GM12878 (cell line): ENCODE results near the gene AKT3. TPM values are rescaled to one million over a fixed set of nuclear protein-coding genes. Genes with fewer than 3 reads are reported as not detected.

Source experiments
- ATAC-seq: fragments of 200-7000 bp; cut with Tn5 transposase; 3 replicates; pipeline ENCODE4 v1.9.1; 2020; ENCODE audit warnings: mild to moderate bottlenecking, moderate library complexity
- BruUV-seq: library from RNA; stranded (reverse); fragments of 400-500 nt; replicated peaks from 2 replicates; lab custom pipeline; 2021; lab: Mats Ljungman, UMichigan
- CTCF ChIA-PET: fragments of 300-600 bp; sonication (Branson Sonifier 250); formaldehyde crosslinking; extraction: SDS; loops from one replicate; lab custom pipeline; 2021; ENCODE audit warnings: inconsistent platforms; lab: Yijun Ruan, JAX
- POLR2A ChIA-PET: fragments of 350-600 bp; formaldehyde crosslinking; extraction: SDS; loops from one replicate; lab custom pipeline; 2021; ENCODE audit warnings: inconsistent platforms; lab: Charles Lee
- RAD21 ChIA-PET: fragments of 300-600 bp; sonication (Branson Sonifier 250); formaldehyde crosslinking; loops from one replicate; lab custom pipeline; 2023; ENCODE audit warnings: antibody characterized with exemption; ENCODE audit not compliant: unreplicated experiment; lab: Charles Lee
- SMC1A ChIA-PET: fragments of 300-600 bp; sonication (Branson Sonifier 250); formaldehyde crosslinking; loops from one replicate; lab custom pipeline; 2023; ENCODE audit not compliant: unreplicated experiment, uncharacterized antibody; lab: Charles Lee
- DNase-seq: peaks from one replicate; pipeline ENCODE4 v3.0.0-alpha.2; 2011; ENCODE audit warnings: low read depth, low spot score
- FAIRE-seq: peaks from 3 replicates; lab custom pipeline; 2011; peaks lifted over from hg19 to GRCh38; lab: Jason Lieb, UNC
- H2AFZ ChIP-seq: 2 replicates; pipeline ENCODE4 v1.6.0; 2011; ENCODE audit warnings: low read depth, low read length, control low read depth; ENCODE audit not compliant: control insufficient read depth
- H3K27ac ChIP-seq: 2 replicates; pipeline ENCODE4 v1.5.1; 2011; ENCODE audit warnings: control low read depth; ENCODE audit not compliant: control insufficient read depth, insufficient read depth
- H3K27me3 ChIP-seq, 2 experiments: replicated peaks in 1 of 2; 2 replicates each; pipeline versions ENCODE4 v1.6.0 to v1.6.1; 2011; ENCODE audit warnings: low read length in 1 of 2; ENCODE audit not compliant: control insufficient read depth in 2 of 2, insufficient read depth in 2 of 2
- H3K36me3 ChIP-seq, 2 experiments: 2 replicates each; pipeline ENCODE4 v1.5.1; 2011; ENCODE audit warnings: low read length in 1 of 2; ENCODE audit not compliant: control insufficient read depth in 2 of 2, insufficient read depth in 2 of 2
- H3K4me1 ChIP-seq: 2 replicates; pipeline ENCODE4 v1.6.1; 2011; ENCODE audit warnings: mild to moderate bottlenecking, low read length, moderate library complexity, mixed read lengths; ENCODE audit not compliant: control insufficient read depth, insufficient read depth
- H3K4me2 ChIP-seq: 2 replicates; pipeline ENCODE4 v1.6.0; 2011; ENCODE audit warnings: control low read depth; ENCODE audit not compliant: control insufficient read depth, insufficient read depth
- H3K4me3 ChIP-seq: fragments of 200-600 bp; sonication (generic); 2 replicates; pipeline ENCODE4 v1.5.1; 2016
- H3K79me2 ChIP-seq: 2 replicates; pipeline ENCODE4 v1.6.0; 2011; ENCODE audit warnings: low read length; ENCODE audit not compliant: control insufficient read depth, insufficient read depth
- H3K9ac ChIP-seq: 2 replicates; pipeline ENCODE4 v1.8.0; 2011; ENCODE audit warnings: low read length, control low read depth, mixed read lengths; ENCODE audit not compliant: control insufficient read depth, insufficient read depth
- H3K9me3 ChIP-seq: replicated peaks from 3 replicates; pipeline ENCODE4 v1.5.1; 2011; ENCODE audit warnings: mild to moderate bottlenecking, low read length; ENCODE audit not compliant: control insufficient read depth, insufficient read depth
- H4K20me1 ChIP-seq: 2 replicates; pipeline ENCODE4 v1.6.0; 2011; ENCODE audit not compliant: control insufficient read depth, insufficient read depth
- BACH1 ChIP-seq: fragments of 450-650 bp; IDR thresholded peaks from 2 replicates; pipeline ENCODE4 v1.6.1; 2017; ENCODE audit warnings: mild to moderate bottlenecking, borderline replicate concordance
- FOXM1 ChIP-seq: IDR thresholded peaks from 2 replicates; pipeline ENCODE4 v1.6.1; 2012; ENCODE audit warnings: low read depth, mild to moderate bottlenecking, inconsistent platforms, low read length, moderate library complexity
- IKZF2 ChIP-seq, 2 experiments: fragments of 450-650 bp; IDR thresholded peaks; 2 replicates each; pipeline ENCODE4 v1.6.1; 2017; ENCODE audit warnings: mild to moderate bottlenecking in 2 of 2, moderate library complexity in 2 of 2
- KDM1A ChIP-seq: fragments of 200-600 bp; sonication (generic); IDR thresholded peaks from 2 replicates; pipeline ENCODE4 v1.6.1; 2016; ENCODE audit warnings: borderline replicate concordance
- SIX5 ChIP-seq: IDR thresholded peaks from 2 replicates; pipeline ENCODE4 v1.6.1; 2011; ENCODE audit warnings: mild to moderate bottlenecking, low read depth, low read length, moderate library complexity; ENCODE audit not compliant: severe bottlenecking
- SMC3 ChIP-seq: IDR thresholded peaks from 2 replicates; pipeline ENCODE4 v1.6.1; 2011; ENCODE audit warnings: low read length, improper control_type of control experiment, borderline replicate concordance
- SUZ12 ChIP-seq: fragments of 200-600 bp; sonication (generic); IDR thresholded peaks from one replicate; pipeline ENCODE4 v1.6.1; 2018; ENCODE audit warnings: antibody characterized with exemption, mild to moderate bottlenecking; ENCODE audit not compliant: unreplicated experiment
- TAF1 ChIP-seq: IDR thresholded peaks from 2 replicates; pipeline ENCODE4 v1.6.1; 2011; ENCODE audit warnings: mild to moderate bottlenecking, low read depth, low read length, borderline replicate concordance
- USF2 ChIP-seq: IDR thresholded peaks from 2 replicates; pipeline ENCODE4 v1.6.1; 2011; ENCODE audit warnings: low read depth, low read length, improper control_type of control experiment, borderline replicate concordance
- ZBED1 ChIP-seq: IDR thresholded peaks from 2 replicates; pipeline ENCODE4 v1.6.1; 2016; ENCODE audit warnings: borderline replicate concordance
- ZNF24 ChIP-seq: fragments of 450-650 bp; IDR thresholded peaks from 2 replicates; pipeline ENCODE4 v1.6.1; 2017; ENCODE audit warnings: antibody characterized with exemption, mild to moderate bottlenecking
- ZZZ3 ChIP-seq: IDR thresholded peaks from 2 replicates; pipeline ENCODE4 v1.6.1; 2011; ENCODE audit warnings: low read depth; ENCODE audit not compliant: control insufficient read depth, insufficient read length
- WGBS: methylation state at CpG from one replicate; pipeline ENCODE4 v1.1.6; 2016; ENCODE audit warnings: low lambda C conversion rate; ENCODE audit not compliant: insufficient replicate concordance, insufficient coverage; ENCODE audit errors: missing lambda C conversion rate; 5-methylcytosine and 5-hydroxymethylcytosine counted together
- in situ Hi-C: fragments of 300-500 bp; cut with MboI; formaldehyde crosslinking; loops from 9 replicates; pipeline ENCODE4 v1.14.3; 2018; ENCODE audit warnings: mixed read lengths
- intact Hi-C: fragments of 100-400 bp; cut with micrococcal nuclease; formaldehyde crosslinking; loops from one replicate; pipeline ENCODE4 v1.14.2; 2022; ENCODE audit not compliant: unreplicated experiment
- polyA plus RNA-seq, 11 experiments: library from polyadenylated mRNA; depleted of rRNA in 4 of 11; unstranded in 6 of 11; stranded (reverse) in 5 of 11; fragments of >200 nt; fragmentation: Nextera tagmentation in 4 of 11; fragmentation: Illumina TruSeq in 1 of 11; extraction: Ambion mirVana in 4 of 11; extraction: Trizol in 1 of 11; gene quantifications; 1 replicate in 1 of 11; 2 replicates in 10 of 11; pipeline versions ENCODE4 v1.2.1 to v1.2.3, GENCODE V29; 2011 to 2016; ENCODE audit warnings: inconsistent platforms in 2 of 11, missing spikeins in 2 of 11, low read depth in 1 of 11
- total RNA-seq, 4 experiments: library from RNA; depleted of rRNA in 3 of 4; stranded (reverse); fragments of >200 nt in 3 of 4; fragmentation: Illumina TruSeq in 1 of 4; extraction: Trizol in 1 of 4; gene quantifications; 2 replicates each; pipeline versions ENCODE4 v1.2.1 to v1.2.3, GENCODE V29; 2013 to 2021
- TF ChIP-seq, protein P1 (sequence below), 3 experiments: IDR thresholded peaks in 2 of 3; conservative IDR thresholded peaks in 1 of 3; 2 replicates each; pipeline ENCODE4 v1.5.1; 2011; ENCODE audit warnings: low read depth in 3 of 3, low read length in 3 of 3, mild to moderate bottlenecking in 3 of 3, control low read depth in 2 of 3, moderate library complexity in 2 of 3, inconsistent platforms in 1 of 3, mixed read lengths in 1 of 3; ENCODE audit not compliant: control insufficient read depth in 2 of 3, insufficient read depth in 1 of 3; ENCODE audit errors: extremely low read depth in 1 of 3
- TF ChIP-seq, protein P2 (sequence below): fragments of 450-650 bp; conservative IDR thresholded peaks from 2 replicates; pipeline ENCODE4 v1.6.1; 2017; ENCODE audit warnings: mild to moderate bottlenecking, moderate library complexity

Gene AKT3
- total and polyA plus RNA-seq, 10 of the 15 experiments (the other 5 are each of a cell fraction or from before 2014, with no cell fraction given): 0.03 to 0.56 (median 0.19) TPM

GRCh38 chr1:243667133-243667532 is 182.9 kb downstream of the AKT3 start:
- BruUV-seq: no TSS peak
- 97% methylated on average over 5 of the region's 5 CpGs for WGBS
- intact Hi-C loops (no loop called here), in situ Hi-C loops (no loop called here)
- FAIRE-seq: no peak
- Histone ChIP-seq H3K36me3 (no peaks in the 10 kb centered on the region), H3K4me3 (no peak overlapping the region), H3K9ac (no peak overlapping the region), H3K27me3 (no peaks in the 10 kb centered on the region), H2AFZ (no peak overlapping the region), H3K4me1 (no peaks in the 10 kb centered on the region), H3K27ac (no peak overlapping the region), H3K79me2 (no peaks in the 10 kb centered on the region), H3K9me3 (no peaks in the 10 kb centered on the region), H4K20me1 (no peaks in the 10 kb centered on the region), H3K4me2 (no peak overlapping the region; the same call in 1 of the 2 replicates)
- RAD21 ChIA-PET: no interaction called here
- SMC1A ChIA-PET: interaction anchor here (1.3 kb wide), 1 partner anchor 323 kb away, joined by 4 read pairs; no protein-coding TSS in a partner anchor
- CTCF ChIA-PET: no interaction called here
- no peak for ATAC-seq
- POLR2A ChIA-PET: no interaction called here
- no peak for DNase-seq
- no peak for TF ChIP-seq BACH1
- TF ChIP-seq KDM1A: no peak
- TF ChIP-seq ZNF24: no peak
- TF ChIP-seq SMC3: no peak
- TF ChIP-seq SUZ12: no peak

- H3K9me3 ChIP-seq: no peaks in the 10 kb centered on the region
- no peak overlapping the region for H3K27ac ChIP-seq
- DNase-seq: no peak
- SMC1A ChIA-PET: no interaction called here
- no peaks in the 10 kb centered on the region for H3K36me3 ChIP-seq
- H3K4me1 ChIP-seq: no peaks in the 10 kb centered on the region
- H2AFZ ChIP-seq: no peak overlapping the region
- BruUV-seq: no TSS peak
- in situ Hi-C loops (no loop called here), intact Hi-C loops (no loop called here)
- RAD21 ChIA-PET: no interaction called here
- H3K4me2 ChIP-seq: no peak overlapping the region
- H3K79me2 ChIP-seq: no peaks in the 10 kb centered on the region
- POLR2A ChIA-PET: no interaction called here
- H4K20me1 ChIP-seq: no peaks in the 10 kb centered on the region
- no peak overlapping the region for H3K9ac ChIP-seq
- no peaks in the 10 kb centered on the region for H3K27me3 ChIP-seq
- CTCF ChIA-PET: no interaction called here
- ATAC-seq: no peak
- no peak overlapping the region for H3K4me3 ChIP-seq
- no peak for FAIRE-seq
- 100% methylated on average over 1 of the region's 1 CpG for WGBS
- no peak for TF ChIP-seq ZBED1
- no peak for TF ChIP-seq SIX5
- TF ChIP-seq USF2: no peak
- TF ChIP-seq ZZZ3: no peak
- TF ChIP-seq IKZF2 (IDR thresholded peaks at IDR 0.05): no peak
- TF ChIP-seq, protein P1, sequence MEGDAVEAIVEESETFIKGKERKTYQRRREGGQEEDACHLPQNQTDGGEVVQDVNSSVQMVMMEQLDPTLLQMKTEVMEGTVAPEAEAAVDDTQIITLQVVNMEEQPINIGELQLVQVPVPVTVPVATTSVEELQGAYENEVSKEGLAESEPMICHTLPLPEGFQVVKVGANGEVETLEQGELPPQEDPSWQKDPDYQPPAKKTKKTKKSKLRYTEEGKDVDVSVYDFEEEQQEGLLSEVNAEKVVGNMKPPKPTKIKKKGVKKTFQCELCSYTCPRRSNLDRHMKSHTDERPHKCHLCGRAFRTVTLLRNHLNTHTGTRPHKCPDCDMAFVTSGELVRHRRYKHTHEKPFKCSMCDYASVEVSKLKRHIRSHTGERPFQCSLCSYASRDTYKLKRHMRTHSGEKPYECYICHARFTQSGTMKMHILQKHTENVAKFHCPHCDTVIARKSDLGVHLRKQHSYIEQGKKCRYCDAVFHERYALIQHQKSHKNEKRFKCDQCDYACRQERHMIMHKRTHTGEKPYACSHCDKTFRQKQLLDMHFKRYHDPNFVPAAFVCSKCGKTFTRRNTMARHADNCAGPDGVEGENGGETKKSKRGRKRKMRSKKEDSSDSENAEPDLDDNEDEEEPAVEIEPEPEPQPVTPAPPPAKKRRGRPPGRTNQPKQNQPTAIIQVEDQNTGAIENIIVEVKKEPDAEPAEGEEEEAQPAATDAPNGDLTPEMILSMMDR (IDR thresholded peaks at IDR 0.05 in 2 of 3, conservative IDR thresholded peaks at IDR 0.05 in 1 of 3; ENCODE audit: control insufficient read depth in 2 of 3, extremely low read depth in 1 of 3, insufficient read depth in 1 of 3, low read depth in 3 of 3, low read length in 3 of 3): no peak
- no peak for TF ChIP-seq SUZ12
- no peak for TF ChIP-seq FOXM1
- TF ChIP-seq TAF1: no peak
- TF ChIP-seq, protein P2, sequence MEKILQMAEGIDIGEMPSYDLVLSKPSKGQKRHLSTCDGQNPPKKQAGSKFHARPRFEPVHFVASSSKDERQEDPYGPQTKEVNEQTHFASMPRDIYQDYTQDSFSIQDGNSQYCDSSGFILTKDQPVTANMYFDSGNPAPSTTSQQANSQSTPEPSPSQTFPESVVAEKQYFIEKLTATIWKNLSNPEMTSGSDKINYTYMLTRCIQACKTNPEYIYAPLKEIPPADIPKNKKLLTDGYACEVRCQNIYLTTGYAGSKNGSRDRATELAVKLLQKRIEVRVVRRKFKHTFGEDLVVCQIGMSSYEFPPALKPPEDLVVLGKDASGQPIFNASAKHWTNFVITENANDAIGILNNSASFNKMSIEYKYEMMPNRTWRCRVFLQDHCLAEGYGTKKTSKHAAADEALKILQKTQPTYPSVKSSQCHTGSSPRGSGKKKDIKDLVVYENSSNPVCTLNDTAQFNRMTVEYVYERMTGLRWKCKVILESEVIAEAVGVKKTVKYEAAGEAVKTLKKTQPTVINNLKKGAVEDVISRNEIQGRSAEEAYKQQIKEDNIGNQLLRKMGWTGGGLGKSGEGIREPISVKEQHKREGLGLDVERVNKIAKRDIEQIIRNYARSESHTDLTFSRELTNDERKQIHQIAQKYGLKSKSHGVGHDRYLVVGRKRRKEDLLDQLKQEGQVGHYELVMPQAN: no peak
These were observed 186.4 kb downstream of the AKT3 start for GRCh38 chr1:243663651-243664050.
